GM23338 (cell line): ENCODE measurements around the gene ABCB8. TPM values are rescaled to one million over a fixed set of nuclear protein-coding genes. Genes with fewer than 3 reads are reported as not detected.

Source experiments
- ATAC-seq: fragments of 200-7000 bp; cut with Tn5 transposase; 3 replicates; pipeline ENCODE4 v1.9.1; 2020
- DNase-seq: peaks from one replicate; pipeline ENCODE4 v3.0.0-alpha.2; 2015; ENCODE audit warnings: low spot score
- H2AFZ ChIP-seq: fragments of 200-600 bp; sonication (generic); 2 replicates; pipeline ENCODE4 v1.8.0; 2016; ENCODE audit warnings: antibody characterized with exemption, mild to moderate bottlenecking, moderate library complexity
- H3F3A ChIP-seq: fragments of 200-600 bp; sonication (generic); replicated peaks from 2 replicates; pipeline ENCODE4 v1.8.0; 2017; ENCODE audit warnings: antibody characterized with exemption, mixed run types, low read depth
- H3K27ac ChIP-seq: fragments of 200-600 bp; sonication (generic); 2 replicates; pipeline ENCODE4 v1.6.1; 2016; ENCODE audit warnings: low read depth
- H3K27me3 ChIP-seq: fragments of 200-600 bp; sonication (generic); 2 replicates; pipeline ENCODE4 v1.8.0; 2016; ENCODE audit warnings: mild to moderate bottlenecking, mixed run types, moderate library complexity; ENCODE audit not compliant: insufficient read depth
- H3K36me3 ChIP-seq: fragments of 200-600 bp; sonication (generic); 2 replicates; pipeline ENCODE4 v1.8.0; 2016; ENCODE audit warnings: mild to moderate bottlenecking; ENCODE audit not compliant: insufficient read depth
- H3K4me1 ChIP-seq: fragments of 200-600 bp; sonication (generic); 2 replicates; pipeline ENCODE4 v1.8.0; 2016; ENCODE audit warnings: mild to moderate bottlenecking, moderate library complexity; ENCODE audit not compliant: insufficient read depth
- H3K4me2 ChIP-seq: fragments of 200-600 bp; sonication (generic); 2 replicates; pipeline ENCODE4 v1.7.1; 2017; ENCODE audit warnings: mixed run types
- H3K4me3 ChIP-seq: fragments of 200-600 bp; sonication (generic); 2 replicates; pipeline ENCODE4 v1.6.1; 2016; ENCODE audit warnings: mixed run types
- H3K79me2 ChIP-seq: fragments of 200-600 bp; sonication (generic); replicated peaks from 2 replicates; pipeline ENCODE4 v1.8.0; 2017; ENCODE audit warnings: mild to moderate bottlenecking; ENCODE audit not compliant: insufficient read depth
- H3K9me2 ChIP-seq: fragments of 200-600 bp; sonication (generic); 2 replicates; pipeline ENCODE4 v1.8.0; 2017; ENCODE audit not compliant: insufficient read depth
- H4K20me1 ChIP-seq: fragments of 200-600 bp; sonication (generic); replicated peaks from 2 replicates; pipeline ENCODE4 v1.8.0; 2017; ENCODE audit warnings: mild to moderate bottlenecking; ENCODE audit not compliant: insufficient read depth
- H3K27ac Mint-ChIP-seq: 2 replicates; pipeline ENCODE4 v1.8.0; 2020; ENCODE audit warnings: inconsistent platforms, mild to moderate bottlenecking, moderate library complexity, mixed read lengths
- H3K27me3 Mint-ChIP-seq: 3 replicates; pipeline ENCODE4 v1.8.0; 2022; ENCODE audit warnings: low read depth, mild to moderate bottlenecking, moderate library complexity, mixed read lengths, inconsistent platforms; ENCODE audit not compliant: insufficient read depth, poor library complexity
- H3K36me3 Mint-ChIP-seq: 3 replicates; pipeline ENCODE4 v1.8.0; 2021; ENCODE audit warnings: low read depth, mild to moderate bottlenecking, inconsistent platforms, moderate library complexity, mixed read lengths
- H3K4me1 Mint-ChIP-seq: 3 replicates; pipeline ENCODE4 v1.8.0; 2020; ENCODE audit warnings: mild to moderate bottlenecking, inconsistent platforms, mixed read lengths
- H3K4me3 Mint-ChIP-seq: 3 replicates; pipeline ENCODE4 v1.8.0; 2021; ENCODE audit warnings: moderate library complexity, mild to moderate bottlenecking, inconsistent platforms, mixed read lengths
- H3K9me3 Mint-ChIP-seq: 3 replicates; pipeline ENCODE4 v1.8.0; 2020; ENCODE audit warnings: moderate library complexity, mild to moderate bottlenecking, inconsistent platforms, mixed read lengths
- CREB1 ChIP-seq: fragments of 250-450 bp; sonication (Bioruptor Pico); IDR thresholded peaks from 2 replicates; pipeline ENCODE4 v1.5.0; 2020; ENCODE audit warnings: low read depth, mild to moderate bottlenecking, moderate library complexity
- EZH2 ChIP-seq: fragments of 200-600 bp; sonication (generic); IDR thresholded peaks from one replicate; pipeline ENCODE4 v1.8.0; 2017; ENCODE audit warnings: antibody characterized with exemption, mild to moderate bottlenecking, low read depth; ENCODE audit not compliant: unreplicated experiment
- EZH2phosphoT487 ChIP-seq: fragments of 200-600 bp; sonication (generic); IDR thresholded peaks from one replicate; pipeline ENCODE4 v1.8.1; 2018; ENCODE audit warnings: antibody characterized with exemption; ENCODE audit not compliant: unreplicated experiment
- JUNB ChIP-seq: IDR thresholded peaks from one replicate; pipeline ENCODE4 v1.6.1; 2016; ENCODE audit warnings: antibody characterized with exemption; ENCODE audit not compliant: unreplicated experiment
- NANOG ChIP-seq: IDR thresholded peaks from 2 replicates; pipeline ENCODE4 v1.6.1; 2016; ENCODE audit warnings: antibody characterized with exemption, borderline replicate concordance
- POLR2AphosphoS5 ChIP-seq: IDR thresholded peaks from 2 replicates; pipeline ENCODE4 v1.6.1; 2016; ENCODE audit warnings: antibody characterized with exemption, low read depth
- ZNF331 ChIP-seq: fragments of 250-450 bp; sonication (Bioruptor Pico); IDR thresholded peaks from 2 replicates; pipeline ENCODE4 v1.5.0; 2020; ENCODE audit warnings: low read depth, mild to moderate bottlenecking, moderate library complexity
- polyA plus RNA-seq: library from polyadenylated mRNA; unstranded; fragments of >200 nt; fragmentation: Nextera tagmentation; extraction: Ambion mirVana; gene quantifications from 2 replicates; pipeline ENCODE4 v1.2.1, GENCODE V29; 2016
- total RNA-seq: library from RNA; depleted of rRNA; stranded (reverse); fragments of >200 nt; shearing (Covaris generic); gene quantifications from 2 replicates; pipeline ENCODE4 v1.2.3, GENCODE V29; 2014
- TF ChIP-seq, protein P1 (sequence below): fragments of 250-450 bp; sonication (Bioruptor Pico); IDR thresholded peaks from 2 replicates; pipeline ENCODE4 v1.5.0; 2020; ENCODE audit warnings: mild to moderate bottlenecking, moderate library complexity
- TF ChIP-seq, protein P2 (sequence below): IDR thresholded peaks from 2 replicates; pipeline ENCODE4 v1.6.1; 2016; ENCODE audit warnings: antibody characterized with exemption
- TF ChIP-seq, protein P3 (sequence below): IDR thresholded peaks from one replicate; pipeline ENCODE4 v1.6.1; 2018; ENCODE audit warnings: antibody characterized with exemption; ENCODE audit not compliant: unreplicated experiment

The ABCB8 gene
- total and polyA plus RNA-seq, 2 experiments from 2014 or later: 11.4 to 27.1 TPM

DNA sequence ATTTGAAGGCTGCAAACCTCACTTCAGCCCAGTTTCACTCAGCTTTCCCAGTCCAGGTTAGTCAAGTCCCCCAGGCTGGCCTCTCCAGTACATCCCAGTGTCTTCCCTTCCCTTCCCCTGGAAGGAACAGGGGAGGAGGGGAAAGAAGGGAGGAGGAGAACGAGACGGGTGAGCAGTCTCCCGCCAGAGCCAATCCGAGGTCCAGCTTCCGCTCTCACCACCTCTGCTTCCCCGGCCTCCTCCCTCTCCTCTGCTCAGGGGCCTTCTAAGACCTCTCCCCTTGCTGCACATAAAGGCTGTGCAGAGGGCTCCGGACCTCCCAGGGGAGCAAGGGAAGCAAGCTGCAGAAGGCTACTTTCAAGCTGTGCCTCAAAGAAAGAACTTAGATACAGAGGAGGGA is 8.0 kb upstream of the ABCB8 start (continued):
- TF ChIP-seq, protein P1, sequence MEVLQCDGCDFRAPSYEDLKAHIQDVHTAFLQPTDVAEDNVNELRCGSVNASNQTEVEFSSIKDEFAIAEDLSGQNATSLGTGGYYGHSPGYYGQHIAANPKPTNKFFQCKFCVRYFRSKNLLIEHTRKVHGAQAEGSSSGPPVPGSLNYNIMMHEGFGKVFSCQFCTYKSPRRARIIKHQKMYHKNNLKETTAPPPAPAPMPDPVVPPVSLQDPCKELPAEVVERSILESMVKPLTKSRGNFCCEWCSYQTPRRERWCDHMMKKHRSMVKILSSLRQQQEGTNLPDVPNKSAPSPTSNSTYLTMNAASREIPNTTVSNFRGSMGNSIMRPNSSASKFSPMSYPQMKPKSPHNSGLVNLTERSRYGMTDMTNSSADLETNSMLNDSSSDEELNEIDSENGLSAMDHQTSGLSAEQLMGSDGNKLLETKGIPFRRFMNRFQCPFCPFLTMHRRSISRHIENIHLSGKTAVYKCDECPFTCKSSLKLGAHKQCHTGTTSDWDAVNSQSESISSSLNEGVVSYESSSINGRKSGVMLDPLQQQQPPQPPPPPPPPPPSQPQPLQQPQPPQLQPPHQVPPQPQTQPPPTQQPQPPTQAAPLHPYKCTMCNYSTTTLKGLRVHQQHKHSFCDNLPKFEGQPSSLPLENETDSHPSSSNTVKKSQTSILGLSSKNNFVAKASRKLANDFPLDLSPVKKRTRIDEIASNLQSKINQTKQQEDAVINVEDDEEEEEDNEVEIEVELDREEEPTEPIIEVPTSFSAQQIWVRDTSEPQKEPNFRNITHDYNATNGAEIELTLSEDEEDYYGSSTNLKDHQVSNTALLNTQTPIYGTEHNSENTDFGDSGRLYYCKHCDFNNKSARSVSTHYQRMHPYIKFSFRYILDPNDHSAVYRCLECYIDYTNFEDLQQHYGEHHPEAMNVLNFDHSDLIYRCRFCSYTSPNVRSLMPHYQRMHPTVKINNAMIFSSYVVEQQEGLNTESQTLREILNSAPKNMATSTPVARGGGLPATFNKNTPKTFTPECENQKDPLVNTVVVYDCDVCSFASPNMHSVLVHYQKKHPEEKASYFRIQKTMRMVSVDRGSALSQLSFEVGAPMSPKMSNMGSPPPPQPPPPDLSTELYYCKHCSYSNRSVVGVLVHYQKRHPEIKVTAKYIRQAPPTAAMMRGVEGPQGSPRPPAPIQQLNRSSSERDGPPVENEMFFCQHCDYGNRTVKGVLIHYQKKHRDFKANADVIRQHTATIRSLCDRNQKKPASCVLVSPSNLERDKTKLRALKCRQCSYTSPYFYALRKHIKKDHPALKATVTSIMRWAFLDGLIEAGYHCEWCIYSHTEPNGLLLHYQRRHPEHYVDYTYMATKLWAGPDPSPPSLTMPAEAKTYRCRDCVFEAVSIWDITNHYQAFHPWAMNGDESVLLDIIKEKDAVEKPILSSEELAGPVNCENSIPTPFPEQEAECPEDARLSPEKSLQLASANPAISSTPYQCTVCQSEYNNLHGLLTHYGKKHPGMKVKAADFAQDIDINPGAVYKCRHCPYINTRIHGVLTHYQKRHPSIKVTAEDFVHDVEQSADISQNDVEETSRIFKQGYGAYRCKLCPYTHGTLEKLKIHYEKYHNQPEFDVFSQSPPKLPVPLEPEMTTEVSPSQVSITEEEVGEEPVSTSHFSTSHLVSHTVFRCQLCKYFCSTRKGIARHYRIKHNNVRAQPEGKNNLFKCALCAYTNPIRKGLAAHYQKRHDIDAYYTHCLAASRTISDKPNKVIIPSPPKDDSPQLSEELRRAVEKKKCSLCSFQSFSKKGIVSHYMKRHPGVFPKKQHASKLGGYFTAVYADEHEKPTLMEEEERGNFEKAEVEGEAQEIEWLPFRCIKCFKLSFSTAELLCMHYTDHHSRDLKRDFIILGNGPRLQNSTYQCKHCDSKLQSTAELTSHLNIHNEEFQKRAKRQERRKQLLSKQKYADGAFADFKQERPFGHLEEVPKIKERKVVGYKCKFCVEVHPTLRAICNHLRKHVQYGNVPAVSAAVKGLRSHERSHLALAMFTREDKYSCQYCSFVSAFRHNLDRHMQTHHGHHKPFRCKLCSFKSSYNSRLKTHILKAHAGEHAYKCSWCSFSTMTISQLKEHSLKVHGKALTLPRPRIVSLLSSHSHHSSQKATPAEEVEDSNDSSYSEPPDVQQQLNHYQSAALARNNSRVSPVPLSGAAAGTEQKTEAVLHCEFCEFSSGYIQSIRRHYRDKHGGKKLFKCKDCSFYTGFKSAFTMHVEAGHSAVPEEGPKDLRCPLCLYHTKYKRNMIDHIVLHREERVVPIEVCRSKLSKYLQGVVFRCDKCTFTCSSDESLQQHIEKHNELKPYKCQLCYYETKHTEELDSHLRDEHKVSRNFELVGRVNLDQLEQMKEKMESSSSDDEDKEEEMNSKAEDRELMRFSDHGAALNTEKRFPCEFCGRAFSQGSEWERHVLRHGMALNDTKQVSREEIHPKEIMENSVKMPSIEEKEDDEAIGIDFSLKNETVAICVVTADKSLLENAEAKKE: no peak
- TF ChIP-seq EZH2: no peak

DNA sequence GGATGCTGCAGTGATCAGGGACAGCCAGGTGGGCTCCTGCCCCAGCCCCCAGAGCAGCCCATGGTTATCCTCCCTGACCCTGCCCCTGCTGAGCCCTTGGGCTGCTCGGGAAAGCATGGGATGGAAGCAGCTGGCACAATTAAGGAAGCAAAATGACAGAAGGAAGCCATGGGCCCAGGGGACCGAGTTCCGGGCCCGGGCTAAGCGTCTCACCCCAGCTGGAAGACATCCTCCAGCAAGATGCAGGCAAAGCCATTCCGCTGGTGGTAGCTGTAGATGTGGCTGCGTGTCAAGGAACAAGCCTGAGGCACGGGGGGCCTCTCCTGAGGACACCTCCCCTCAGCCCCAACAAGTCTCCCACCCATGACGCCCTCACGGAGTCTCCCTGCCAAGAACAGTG is 5.0 kb upstream of the ABCB8 start:
- Mint-ChIP-seq H3K27me3 (peaks cover 27% of the 10 kb centered on the region), H3K4me3 (no peak overlapping the region), H3K9me3 (peaks cover 4% of the 10 kb centered on the region; the same call in 2 of the 3 replicates), H3K36me3 (peaks cover 4% of the 10 kb centered on the region), H3K27ac (no peak overlapping the region), H3K4me1 (peaks cover 35% of the 10 kb centered on the region)
- Histone ChIP-seq H3K4me2 (no peak overlapping the region), H3K9me2 (no peaks in the 10 kb centered on the region), H4K20me1 (no peaks in the 10 kb centered on the region), H3K27ac (no peak overlapping the region), H3F3A (no peaks in the 10 kb centered on the region; the same call in 1 of the 2 replicates), H2AFZ (no peak overlapping the region), H3K79me2 (no peaks in the 10 kb centered on the region), H3K4me3 (no peak overlapping the region), H3K4me1 (peaks cover 15% of the 10 kb centered on the region), H3K27me3 (peaks cover 47% of the 10 kb centered on the region), H3K36me3 (no peaks in the 10 kb centered on the region; the same call in 1 of the 2 replicates)
- DNase-seq (no peak), ATAC-seq (no peak)
- no peak for TF ChIP-seq EZH2phosphoT487
- no peak for TF ChIP-seq CREB1 (CRISPR knock-in tag)
- TF ChIP-seq JUNB: no peak
- TF ChIP-seq, protein P2, sequence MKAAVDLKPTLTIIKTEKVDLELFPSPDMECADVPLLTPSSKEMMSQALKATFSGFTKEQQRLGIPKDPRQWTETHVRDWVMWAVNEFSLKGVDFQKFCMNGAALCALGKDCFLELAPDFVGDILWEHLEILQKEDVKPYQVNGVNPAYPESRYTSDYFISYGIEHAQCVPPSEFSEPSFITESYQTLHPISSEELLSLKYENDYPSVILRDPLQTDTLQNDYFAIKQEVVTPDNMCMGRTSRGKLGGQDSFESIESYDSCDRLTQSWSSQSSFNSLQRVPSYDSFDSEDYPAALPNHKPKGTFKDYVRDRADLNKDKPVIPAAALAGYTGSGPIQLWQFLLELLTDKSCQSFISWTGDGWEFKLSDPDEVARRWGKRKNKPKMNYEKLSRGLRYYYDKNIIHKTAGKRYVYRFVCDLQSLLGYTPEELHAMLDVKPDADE: no peak
- TF ChIP-seq NANOG: no peak
- TF ChIP-seq, protein P3, sequence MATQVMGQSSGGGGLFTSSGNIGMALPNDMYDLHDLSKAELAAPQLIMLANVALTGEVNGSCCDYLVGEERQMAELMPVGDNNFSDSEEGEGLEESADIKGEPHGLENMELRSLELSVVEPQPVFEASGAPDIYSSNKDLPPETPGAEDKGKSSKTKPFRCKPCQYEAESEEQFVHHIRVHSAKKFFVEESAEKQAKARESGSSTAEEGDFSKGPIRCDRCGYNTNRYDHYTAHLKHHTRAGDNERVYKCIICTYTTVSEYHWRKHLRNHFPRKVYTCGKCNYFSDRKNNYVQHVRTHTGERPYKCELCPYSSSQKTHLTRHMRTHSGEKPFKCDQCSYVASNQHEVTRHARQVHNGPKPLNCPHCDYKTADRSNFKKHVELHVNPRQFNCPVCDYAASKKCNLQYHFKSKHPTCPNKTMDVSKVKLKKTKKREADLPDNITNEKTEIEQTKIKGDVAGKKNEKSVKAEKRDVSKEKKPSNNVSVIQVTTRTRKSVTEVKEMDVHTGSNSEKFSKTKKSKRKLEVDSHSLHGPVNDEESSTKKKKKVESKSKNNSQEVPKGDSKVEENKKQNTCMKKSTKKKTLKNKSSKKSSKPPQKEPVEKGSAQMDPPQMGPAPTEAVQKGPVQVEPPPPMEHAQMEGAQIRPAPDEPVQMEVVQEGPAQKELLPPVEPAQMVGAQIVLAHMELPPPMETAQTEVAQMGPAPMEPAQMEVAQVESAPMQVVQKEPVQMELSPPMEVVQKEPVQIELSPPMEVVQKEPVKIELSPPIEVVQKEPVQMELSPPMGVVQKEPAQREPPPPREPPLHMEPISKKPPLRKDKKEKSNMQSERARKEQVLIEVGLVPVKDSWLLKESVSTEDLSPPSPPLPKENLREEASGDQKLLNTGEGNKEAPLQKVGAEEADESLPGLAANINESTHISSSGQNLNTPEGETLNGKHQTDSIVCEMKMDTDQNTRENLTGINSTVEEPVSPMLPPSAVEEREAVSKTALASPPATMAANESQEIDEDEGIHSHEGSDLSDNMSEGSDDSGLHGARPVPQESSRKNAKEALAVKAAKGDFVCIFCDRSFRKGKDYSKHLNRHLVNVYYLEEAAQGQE: no peak
- no peak for TF ChIP-seq POLR2AphosphoS5
- no peak for TF ChIP-seq ZNF331 (CRISPR knock-in tag)
